CD14-positive monocyte (primary cell): ENCODE results near the gene HES6. TPM values are rescaled to one million over a fixed set of nuclear protein-coding genes. Genes with fewer than 3 reads are reported as not detected.

Experiments
- DNase-seq, 3 donors: peaks; one replicate each; pipeline ENCODE4 v3.0.0-alpha.2; 2011 to 2022
- H2AFZ ChIP-seq: 2 replicates; pipeline ENCODE4 v1.6.0; 2012; ENCODE audit warnings: mild to moderate bottlenecking, low read depth, low read length, inconsistent platforms; ENCODE audit not compliant: insufficient read depth, poor library complexity, severe bottlenecking
- H3K27ac ChIP-seq, 2 donors: 1 replicate in 1 of 2; 2 replicates in 1 of 2; pipeline ENCODE4 v1.5.1; 2012 to 2013; ENCODE audit warnings: low read length in 2 of 2, control low read depth in 1 of 2, inconsistent platforms in 1 of 2, low read depth in 1 of 2, mild to moderate bottlenecking in 1 of 2
- H3K27me3 ChIP-seq, 2 donors: one replicate each; pipeline versions ENCODE4 v1.6.0 to v1.6.1; 2011 to 2013; ENCODE audit warnings: low read length in 2 of 2; ENCODE audit not compliant: control insufficient read depth in 2 of 2, insufficient read depth in 2 of 2
- H3K36me3 ChIP-seq, 2 donors: replicated peaks in 1 of 2; 1 replicate in 1 of 2; 2 replicates in 1 of 2; pipeline versions ENCODE4 v1.5.1 to v1.6.1; 2012 to 2013; ENCODE audit warnings: low read length in 2 of 2, control low read depth in 1 of 2, inconsistent platforms in 1 of 2, mild to moderate bottlenecking in 1 of 2; ENCODE audit not compliant: insufficient read depth in 2 of 2, control insufficient read depth in 1 of 2
- H3K4me1 ChIP-seq, 2 donors: 1 replicate in 1 of 2; 2 replicates in 1 of 2; pipeline versions ENCODE4 v1.5.1 to v1.6.1; 2012 to 2013; ENCODE audit warnings: low read length in 2 of 2, control low read depth in 1 of 2, inconsistent platforms in 1 of 2, mild to moderate bottlenecking in 1 of 2, moderate library complexity in 1 of 2; ENCODE audit not compliant: insufficient read depth in 2 of 2, control insufficient read depth in 1 of 2
- H3K4me2 ChIP-seq: replicated peaks from 2 replicates; pipeline ENCODE3; 2012; ENCODE audit warnings: low read length, moderate library complexity, mild to moderate bottlenecking; ENCODE audit not compliant: poor library complexity, severe bottlenecking; ENCODE audit errors: extremely low read depth
- H3K4me3 ChIP-seq, 3 experiments: fragments of 200-600 bp in 1 of 3; sonication (generic) in 1 of 3; replicated peaks in 1 of 3; 1 replicate in 2 of 3; 2 replicates in 1 of 3; pipeline ENCODE4 v1.5.1; 2011 to 2013; ENCODE audit warnings: low read length in 3 of 3, mild to moderate bottlenecking in 3 of 3, control low read depth in 2 of 3, low read depth in 2 of 3, inconsistent platforms in 1 of 3, moderate library complexity in 1 of 3
- H3K79me2 ChIP-seq: 2 replicates; pipeline ENCODE4 v1.6.0; 2012; ENCODE audit warnings: mild to moderate bottlenecking, control low read depth, inconsistent platforms, low read length, moderate library complexity; ENCODE audit not compliant: insufficient read depth
- H3K9ac ChIP-seq: 2 replicates; pipeline ENCODE4 v1.6.0; 2017; ENCODE audit warnings: low read length, mild to moderate bottlenecking; ENCODE audit not compliant: insufficient read depth, poor library complexity, severe bottlenecking
- H3K9me3 ChIP-seq, 2 donors: replicated peaks in 1 of 2; 1 replicate in 1 of 2; 2 replicates in 1 of 2; pipeline versions ENCODE4 v1.5.1 to v1.6.1; 2012 to 2013; ENCODE audit warnings: low read length in 2 of 2, control low read depth in 1 of 2; ENCODE audit not compliant: control insufficient read depth in 1 of 2, insufficient read depth in 1 of 2
- H4K20me1 ChIP-seq: 2 replicates; pipeline ENCODE4 v1.6.0; 2012; ENCODE audit warnings: mild to moderate bottlenecking, low read length, control low read depth, moderate library complexity; ENCODE audit not compliant: insufficient read depth
- H3K27ac Mint-ChIP-seq, 7 donors: one replicate each; pipeline ENCODE4 v1.8.0; 2020; ENCODE audit warnings: mild to moderate bottlenecking in 7 of 7, mixed read lengths in 7 of 7, moderate library complexity in 6 of 7, inconsistent platforms in 2 of 7
- H3K27me3 Mint-ChIP-seq, 3 donors: one replicate each; pipeline ENCODE4 v1.8.0; 2021 to 2022; ENCODE audit warnings: low read depth in 3 of 3, mild to moderate bottlenecking in 3 of 3, mixed read lengths in 3 of 3, moderate library complexity in 3 of 3, inconsistent platforms in 1 of 3
- H3K36me3 Mint-ChIP-seq, 2 donors: one replicate each; pipeline ENCODE4 v1.8.0; 2020; ENCODE audit warnings: mixed read lengths in 2 of 2, inconsistent platforms in 1 of 2, mild to moderate bottlenecking in 1 of 2
- H3K4me1 Mint-ChIP-seq: one replicate; pipeline ENCODE4 v1.8.0; 2020; ENCODE audit warnings: mild to moderate bottlenecking, mixed read lengths
- H3K4me3 Mint-ChIP-seq, 2 donors: one replicate each; pipeline ENCODE4 v1.8.0; 2020; ENCODE audit warnings: mild to moderate bottlenecking in 2 of 2, mixed read lengths in 2 of 2, moderate library complexity in 1 of 2
- H3K9me3 Mint-ChIP-seq, 7 donors: one replicate each; pipeline ENCODE4 v1.8.0; 2020 to 2022; ENCODE audit warnings: mixed read lengths in 7 of 7, mild to moderate bottlenecking in 6 of 7, moderate library complexity in 6 of 7, inconsistent platforms in 2 of 7
- CTCF ChIP-seq: fragments of 200-600 bp; IDR thresholded peaks from one replicate; pipeline ENCODE4 v1.8.0; 2022; ENCODE audit warnings: antibody characterized with exemption, mild to moderate bottlenecking
- WGBS: methylation state at CpG from one replicate; pipeline ENCODE4 v1.1.5; 2013; ENCODE audit warnings: missing lambda C conversion rate; ENCODE audit not compliant: insufficient coverage; 5-methylcytosine and 5-hydroxymethylcytosine counted together
- intact Hi-C, 2 donors: fragments of 100-400 bp; cut with micrococcal nuclease; formaldehyde crosslinking; loops; one replicate each; pipeline versions ENCODE4 v1.15.0 to v1.15.1; 2023
- polyA plus RNA-seq, 3 donors: library from polyadenylated mRNA; depleted of rRNA in 1 of 3; unstranded in 2 of 3; stranded (reverse) in 1 of 3; fragments of 300-500 nt in 2 of 3; fragments of >200 nt in 1 of 3; fragmentation: Illumina TruSeq in 2 of 3; gene quantifications; 1 replicate in 2 of 3; 2 replicates in 1 of 3; pipeline ENCODE4 v1.2.3, GENCODE V29; 2012 to 2021

The HES6 gene
- polyA plus RNA-seq, 3 donors, result 2.1 to 4.0 (median 2.8) TPM

- no peak overlapping the region for H3K4me2 ChIP-seq
- intact Hi-C loops, result loop anchor here (5.0 kb wide), 2 partner anchors 42 to 182 kb away; partner anchors contain the start of genes ILKAP (in 1 of the 2) and SCLY (in 1 of the 2)
- no peaks in the 10 kb centered on the region for H3K79me2 ChIP-seq
- Mint-ChIP-seq H3K27me3 (peaks cover 19 to 33% (median 22%) of the 10 kb centered on the region in 3 donors), H3K27ac (no peak overlapping the region), H3K9me3 (peaks cover 0 to 11% (median 8%) of the 10 kb centered on the region in 7 donors), H3K4me3 (no peak overlapping the region), H3K36me3 (peaks cover 41 to 46% of the 10 kb centered on the region in 2 donors), H3K4me1 (peaks cover 13% of the 10 kb centered on the region)
- H3K4me1 ChIP-seq, result peaks cover 7 to 19% of the 10 kb centered on the region in 2 donors
- H3K9ac ChIP-seq, result no peak overlapping the region
- peaks cover 0 to 2% of the 10 kb centered on the region in 2 donors for H3K9me3 ChIP-seq
- H3K27ac ChIP-seq, result no peak overlapping the region
- H2AFZ ChIP-seq, result no peak overlapping the region
- WGBS, result 100% methylated on average over 3 of the region's 5 CpGs
- H3K4me3 ChIP-seq, result no peak overlapping the region
- TF ChIP-seq CTCF, result no peak
- H4K20me1 ChIP-seq, result no peaks in the 10 kb centered on the region
- DNase-seq, result no peak
- H3K36me3 ChIP-seq, result peaks cover 17 to 40% of the 10 kb centered on the region in 2 donors
- peaks cover 20 to 29% of the 10 kb centered on the region in 2 donors for H3K27me3 ChIP-seq
Measured at GRCh38 chr2:238244151-238244550, 4.3 kb upstream of the HES6 start.

- no peaks in the 10 kb centered on the region for H3K79me2 ChIP-seq
- DNase-seq, result no peak
- no peak overlapping the region for H3K9ac ChIP-seq
- Mint-ChIP-seq H3K27ac (no peak overlapping the region), H3K36me3 (peaks cover 36 to 41% of the 10 kb centered on the region in 2 donors), H3K27me3 (peaks cover 24 to 38% (median 27%) of the 10 kb centered on the region in 3 donors), H3K4me3 (no peak overlapping the region), H3K9me3 (peaks cover 0 to 15% (median 8%) of the 10 kb centered on the region in 7 donors), H3K4me1 (peaks cover 15% of the 10 kb centered on the region)
- H3K4me2 ChIP-seq, result no peak overlapping the region
- H2AFZ ChIP-seq, result no peak overlapping the region
- H3K4me1 ChIP-seq, result peaks cover 11 to 25% of the 10 kb centered on the region in 2 donors
- H3K9me3 ChIP-seq, result peaks cover 4 to 7% of the 10 kb centered on the region in 2 donors
- no peak for TF ChIP-seq CTCF
- peaks cover 24 to 34% of the 10 kb centered on the region in 2 donors for H3K27me3 ChIP-seq
- H3K27ac ChIP-seq, result no peak overlapping the region
- WGBS, result 98% methylated on average over 7 of the region's 10 CpGs
- intact Hi-C loops, result loop anchor here (5.0 kb wide), 2 partner anchors 41 to 181 kb away; partner anchors contain the start of genes ILKAP (in 1 of the 2) and SCLY (in 1 of the 2)
- H4K20me1 ChIP-seq, result no peaks in the 10 kb centered on the region
- H3K4me3 ChIP-seq, result no peak overlapping the region
- peaks cover 17 to 37% of the 10 kb centered on the region in 2 donors for H3K36me3 ChIP-seq
Measured at GRCh38 chr2:238243496-238244076, 3.7 kb upstream of the HES6 start.
